Stimulated activated memory B cell treated with anti-CD40 and anti-IgM and Interleukin-4, amounts not matched to agents 10 μg/mL and 1 μg/mL and 100 μg/mL, for 72 hours (primary cell): Measurements from ENCODE around the gene FOXP4.

Source experiments
- ATAC-seq: fragments of 150-1000 bp; cut with Tn5 transposase; 2 replicates; pipeline ENCODE4 v1.10.0; 2021
- H3K27ac Mint-ChIP-seq: one replicate; pipeline ENCODE4 v1.8.0; 2022; ENCODE audit warnings: mild to moderate bottlenecking, mixed read lengths
- H3K27me3 Mint-ChIP-seq: one replicate; pipeline ENCODE4 v1.8.0; 2022; ENCODE audit warnings: mixed read lengths
- H3K36me3 Mint-ChIP-seq: one replicate; pipeline ENCODE4 v1.8.0; 2022; ENCODE audit warnings: mixed read lengths
- H3K4me1 Mint-ChIP-seq: one replicate; pipeline ENCODE4 v1.8.0; 2022; ENCODE audit warnings: mixed read lengths
- H3K4me3 Mint-ChIP-seq: one replicate; pipeline ENCODE4 v1.8.0; 2022; ENCODE audit warnings: mild to moderate bottlenecking, moderate library complexity, mixed read lengths
- H3K9me3 Mint-ChIP-seq: one replicate; pipeline ENCODE4 v1.8.0; 2022; ENCODE audit warnings: mixed read lengths

FOXP4 gene, protein sequence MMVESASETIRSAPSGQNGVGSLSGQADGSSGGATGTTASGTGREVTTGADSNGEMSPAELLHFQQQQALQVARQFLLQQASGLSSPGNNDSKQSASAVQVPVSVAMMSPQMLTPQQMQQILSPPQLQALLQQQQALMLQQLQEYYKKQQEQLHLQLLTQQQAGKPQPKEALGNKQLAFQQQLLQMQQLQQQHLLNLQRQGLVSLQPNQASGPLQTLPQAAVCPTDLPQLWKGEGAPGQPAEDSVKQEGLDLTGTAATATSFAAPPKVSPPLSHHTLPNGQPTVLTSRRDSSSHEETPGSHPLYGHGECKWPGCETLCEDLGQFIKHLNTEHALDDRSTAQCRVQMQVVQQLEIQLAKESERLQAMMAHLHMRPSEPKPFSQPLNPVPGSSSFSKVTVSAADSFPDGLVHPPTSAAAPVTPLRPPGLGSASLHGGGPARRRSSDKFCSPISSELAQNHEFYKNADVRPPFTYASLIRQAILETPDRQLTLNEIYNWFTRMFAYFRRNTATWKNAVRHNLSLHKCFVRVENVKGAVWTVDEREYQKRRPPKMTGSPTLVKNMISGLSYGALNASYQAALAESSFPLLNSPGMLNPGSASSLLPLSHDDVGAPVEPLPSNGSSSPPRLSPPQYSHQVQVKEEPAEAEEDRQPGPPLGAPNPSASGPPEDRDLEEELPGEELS

DNA sequence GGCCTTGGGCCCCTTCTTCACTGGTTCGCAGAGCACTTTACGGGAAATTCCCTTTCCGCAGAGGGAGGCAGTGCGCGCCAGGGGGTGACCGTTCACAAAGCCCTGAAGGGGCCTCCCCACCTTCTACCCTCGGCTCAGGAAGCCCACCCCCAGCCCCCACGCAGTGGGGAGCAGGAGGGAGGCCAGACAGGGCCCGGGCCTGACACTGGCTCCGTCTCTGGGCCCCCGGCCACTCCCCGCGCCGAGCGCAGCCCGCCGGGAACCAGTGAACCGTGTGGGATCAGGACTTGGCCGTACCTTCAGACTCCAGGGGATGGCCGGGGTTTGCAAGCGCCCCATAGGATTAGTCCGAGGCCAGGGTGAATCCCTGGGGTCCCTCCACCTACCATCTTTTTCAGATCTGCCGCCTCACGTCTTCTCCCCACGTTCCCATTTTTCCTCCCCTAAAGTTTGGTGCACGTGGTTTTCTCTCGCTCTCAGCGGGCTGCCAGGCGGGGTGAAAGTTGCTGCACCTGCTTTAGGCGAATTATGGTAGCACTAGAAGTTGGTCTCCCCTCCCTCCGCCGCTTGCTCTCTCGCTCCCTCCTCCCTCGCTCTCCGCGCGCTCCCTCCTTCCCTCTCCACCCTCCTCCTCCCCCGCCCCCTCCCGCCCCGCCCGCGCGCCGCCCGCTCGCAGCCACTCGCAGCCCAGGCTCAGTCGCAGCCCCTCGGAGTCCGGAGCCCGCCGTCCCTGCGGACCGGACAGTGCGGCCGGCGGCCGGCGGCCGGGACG lies at the start of gene FOXP4:
FOXP4 (plus strand) TSS at position 679 of the 772 bp plus-strand sequence. CDS start 19,380 bp downstream, outside the sequence.
- Mint-ChIP-seq H3K36me3 (no peaks in the 10 kb centered on the region), H3K4me3 (peak within 1 kb of the TSS; percentile 92), H3K27ac (peak within 1 kb of the TSS; percentile 82), H3K4me1 (peaks cover 41% of the 10 kb centered on the region), H3K9me3 (no peaks in the 10 kb centered on the region), H3K27me3 (no peaks in the 10 kb centered on the region)
- ATAC-seq, result peak; percentile 91

DNA sequence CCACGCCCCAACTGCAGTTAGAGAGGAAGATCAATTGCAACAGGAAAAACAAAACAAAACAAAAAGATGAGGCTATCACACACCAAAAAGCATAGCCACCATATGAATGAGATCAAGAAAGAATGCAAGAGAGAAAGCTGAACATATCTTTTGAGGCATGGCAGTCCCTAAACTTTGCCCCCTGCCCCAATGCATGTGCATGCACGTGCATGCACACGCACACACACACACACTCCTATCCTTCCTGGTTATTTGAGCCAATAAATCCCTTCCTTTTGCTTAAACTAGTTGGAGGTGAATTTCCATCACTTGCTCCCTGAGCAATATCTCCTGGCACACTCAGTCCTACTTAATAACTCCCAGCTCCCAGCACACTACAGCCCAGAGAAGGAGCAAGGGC lies 48.6 kb upstream of the FOXP4 start:
- Mint-ChIP-seq H3K4me3 (no peak overlapping the region), H3K27ac (no peak overlapping the region), H3K36me3 (no peaks in the 10 kb centered on the region), H3K27me3 (peaks cover 1% of the 10 kb centered on the region), H3K9me3 (no peaks in the 10 kb centered on the region), H3K4me1 (peaks cover 10% of the 10 kb centered on the region)
- no peak for ATAC-seq

DNA sequence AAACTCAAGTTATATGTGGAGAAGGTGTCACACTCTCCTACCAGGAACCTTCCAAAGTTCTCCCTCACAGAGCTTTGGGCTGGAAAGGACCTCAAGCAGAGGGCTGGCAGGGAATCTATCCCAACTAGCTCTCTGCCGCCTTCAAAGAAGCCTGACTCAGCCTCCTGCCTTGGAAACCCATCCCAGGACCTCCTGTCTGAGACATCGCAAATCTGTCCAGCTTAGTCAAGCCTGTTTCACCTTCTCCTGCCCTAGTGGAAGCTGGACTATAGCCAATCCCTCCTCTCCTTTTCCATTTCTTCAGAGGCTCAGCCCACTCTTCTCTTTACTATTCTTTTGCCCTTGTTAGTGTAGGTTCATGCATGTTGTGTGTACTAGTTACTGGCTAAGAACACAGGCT lies 48.2 kb upstream of the FOXP4 start:
- Mint-ChIP-seq H3K9me3 (no peaks in the 10 kb centered on the region), H3K27ac (no peak overlapping the region), H3K4me3 (no peak overlapping the region), H3K4me1 (peaks cover 14% of the 10 kb centered on the region), H3K27me3 (peaks cover 5% of the 10 kb centered on the region), H3K36me3 (no peaks in the 10 kb centered on the region)
- ATAC-seq, result no peak

DNA sequence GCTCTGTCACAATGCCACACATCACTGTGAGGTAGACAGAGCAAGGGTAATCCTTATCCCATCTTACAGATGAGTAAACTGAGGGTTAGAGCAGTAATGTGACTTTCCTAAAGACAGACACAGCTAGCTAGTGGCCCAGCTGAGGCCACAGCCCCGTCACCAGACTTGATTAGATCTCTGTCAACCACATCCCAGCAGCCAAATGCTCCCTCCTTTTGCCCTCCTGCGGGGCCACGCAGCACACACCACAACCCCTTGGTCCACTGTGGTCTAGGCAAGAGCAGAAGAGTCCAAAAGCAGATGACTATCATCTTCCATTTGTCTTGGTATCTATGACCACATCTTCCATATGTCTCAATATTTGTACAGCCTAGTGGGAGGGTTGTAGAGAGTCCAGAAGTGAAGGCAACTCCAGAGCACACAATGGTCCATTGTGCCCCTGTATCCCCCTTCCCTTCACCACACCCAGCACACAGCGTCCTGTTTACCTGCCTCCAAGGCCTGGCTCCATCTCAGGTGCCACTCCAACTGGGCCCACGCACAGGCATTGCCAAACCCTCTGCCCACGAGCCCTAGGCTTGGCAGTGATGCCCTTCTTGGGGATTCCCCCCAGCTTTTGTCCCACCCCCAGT lies 47.1 kb upstream of the FOXP4 start:
- ATAC-seq, result no peak
- Mint-ChIP-seq H3K36me3 (no peaks in the 10 kb centered on the region), H3K4me3 (no peak overlapping the region), H3K9me3 (no peaks in the 10 kb centered on the region), H3K27me3 (peaks cover 11% of the 10 kb centered on the region), H3K4me1 (peaks cover 16% of the 10 kb centered on the region), H3K27ac (no peak overlapping the region)

DNA sequence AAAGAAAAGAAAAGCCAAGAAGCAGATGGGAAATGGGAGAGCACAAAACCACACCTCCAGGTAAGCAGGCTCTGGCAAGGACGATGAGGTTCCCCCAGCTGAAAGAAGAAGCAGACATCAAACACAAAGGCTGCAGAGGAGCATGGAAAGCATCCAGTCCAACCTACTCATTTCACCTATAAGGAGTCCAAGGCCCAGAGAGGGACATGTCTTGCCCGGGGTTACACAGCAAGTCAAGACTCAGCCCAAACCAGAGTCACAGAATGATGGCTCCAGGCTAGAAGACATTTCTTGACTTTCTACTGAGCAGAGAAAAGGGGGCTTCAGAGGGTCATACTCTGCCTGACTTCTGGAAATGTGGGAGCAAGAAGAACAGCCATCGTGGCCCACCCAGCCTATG lies 45.6 kb upstream of the FOXP4 start:
- Mint-ChIP-seq H3K4me3 (no peak overlapping the region), H3K27me3 (peaks cover 11% of the 10 kb centered on the region), H3K36me3 (no peaks in the 10 kb centered on the region), H3K27ac (no peak overlapping the region), H3K4me1 (peaks cover 24% of the 10 kb centered on the region), H3K9me3 (no peaks in the 10 kb centered on the region)
- ATAC-seq, result no peak

DNA sequence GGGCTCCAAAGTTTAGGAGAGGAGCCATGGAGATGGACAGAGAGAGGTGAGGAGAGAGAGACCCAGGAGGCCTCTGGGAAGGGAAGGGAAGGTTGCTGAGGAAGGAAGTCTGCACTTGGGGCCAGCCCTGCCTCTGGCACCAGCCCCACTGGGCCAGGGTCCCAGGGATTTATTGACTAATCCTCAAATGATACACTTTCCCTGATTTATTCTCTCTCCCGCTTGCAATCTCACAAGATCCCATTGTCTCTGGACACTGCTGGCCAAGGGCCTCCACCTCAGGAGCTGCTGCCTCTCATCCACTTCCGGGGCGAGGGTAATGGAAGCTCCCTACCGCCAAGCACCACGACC lies 43.6 kb upstream of the FOXP4 start:
- Mint-ChIP-seq H3K4me3 (no peak overlapping the region), H3K36me3 (no peaks in the 10 kb centered on the region), H3K9me3 (no peaks in the 10 kb centered on the region), H3K27me3 (peaks cover 11% of the 10 kb centered on the region), H3K27ac (no peak overlapping the region), H3K4me1 (peaks cover 26% of the 10 kb centered on the region)
- ATAC-seq, result no peak

DNA sequence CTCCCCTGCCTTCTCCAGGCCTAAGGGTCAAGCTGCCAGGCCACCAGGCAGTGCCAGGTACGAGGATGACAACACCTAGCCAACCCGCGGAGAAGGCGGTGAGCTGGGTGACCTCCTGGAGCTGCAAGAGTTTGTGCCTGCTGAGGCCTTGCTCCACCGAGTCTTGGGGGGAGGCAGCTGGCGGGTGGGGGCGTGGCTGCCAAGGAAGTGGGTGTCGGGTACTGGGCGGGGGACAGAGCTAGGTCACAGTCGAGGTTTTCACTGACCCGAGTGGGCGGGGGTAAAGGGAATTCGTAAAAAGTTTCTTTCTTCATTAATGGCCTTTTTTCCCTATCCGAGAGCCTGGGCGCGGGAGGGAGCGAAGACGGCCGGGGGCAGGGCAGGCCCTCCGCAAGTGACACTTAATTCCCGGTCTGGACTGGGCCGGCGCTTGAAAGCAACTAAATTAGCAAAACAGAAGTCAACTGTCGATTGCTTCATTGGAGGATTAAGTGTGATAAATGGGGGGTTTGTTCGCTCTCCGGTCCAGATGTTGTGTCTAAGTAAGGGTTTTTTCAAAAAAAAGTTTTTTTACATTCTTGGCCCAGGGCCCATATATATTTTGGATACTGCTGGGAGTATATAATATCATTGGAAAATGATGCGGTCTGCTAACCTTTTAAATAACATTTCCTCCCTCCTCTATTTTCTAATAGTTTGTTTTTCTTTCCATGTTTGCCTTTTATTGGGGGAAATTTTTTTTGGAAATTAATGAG lies 43.1 kb upstream of the FOXP4 start:
- H3K4me3 Mint-ChIP-seq, result no peak overlapping the region
- no peaks in the 10 kb centered on the region for H3K9me3 Mint-ChIP-seq

DNA sequence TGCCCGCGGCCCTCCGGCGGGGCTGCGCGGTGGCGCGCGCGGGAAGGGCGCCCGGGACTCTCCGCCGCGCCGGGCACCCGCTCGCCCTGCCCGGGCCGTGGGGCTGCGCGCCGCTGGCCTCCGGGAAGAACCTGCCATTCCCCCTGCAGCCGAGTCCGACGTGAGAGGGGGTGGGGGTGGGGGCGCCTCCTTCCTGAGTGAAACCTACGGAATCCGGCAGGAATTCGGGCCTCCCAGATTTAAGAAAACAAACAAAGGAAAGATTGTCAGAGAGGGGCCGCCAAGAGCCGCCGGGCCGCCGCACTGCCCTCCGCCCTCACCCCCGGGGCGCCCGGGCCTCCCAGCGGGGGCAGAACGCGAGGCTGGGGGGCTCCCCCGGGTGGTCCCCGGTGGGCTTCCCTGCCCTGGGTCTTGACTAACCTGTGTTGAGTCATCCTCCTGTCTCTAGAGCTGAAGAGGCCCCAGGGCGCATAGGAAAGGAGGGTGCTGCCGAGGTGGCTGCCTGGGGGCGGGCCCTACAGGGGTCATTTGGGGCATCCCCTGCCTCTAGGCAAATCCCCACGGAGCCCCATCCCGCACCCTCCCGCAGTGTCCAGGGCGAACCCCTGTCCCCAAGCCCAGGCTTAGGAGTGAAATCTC lies 42.2 kb upstream of the FOXP4 start:
- ATAC-seq, result peak; percentile 54
- Mint-ChIP-seq H3K27me3 (peaks cover 11% of the 10 kb centered on the region), H3K4me3 (peak overlapping the region; percentile 62), H3K9me3 (no peaks in the 10 kb centered on the region), H3K4me1 (peaks cover 26% of the 10 kb centered on the region), H3K27ac (peak overlapping the region; percentile 28), H3K36me3 (no peaks in the 10 kb centered on the region)

More for the DNA sequence above, 43.1 kb upstream of the FOXP4 start:
- Mint-ChIP-seq H3K4me1 (peaks cover 26% of the 10 kb centered on the region), H3K27me3 (peaks cover 11% of the 10 kb centered on the region), H3K27ac (no peak overlapping the region), H3K36me3 (no peaks in the 10 kb centered on the region)
- no peak for ATAC-seq

DNA sequence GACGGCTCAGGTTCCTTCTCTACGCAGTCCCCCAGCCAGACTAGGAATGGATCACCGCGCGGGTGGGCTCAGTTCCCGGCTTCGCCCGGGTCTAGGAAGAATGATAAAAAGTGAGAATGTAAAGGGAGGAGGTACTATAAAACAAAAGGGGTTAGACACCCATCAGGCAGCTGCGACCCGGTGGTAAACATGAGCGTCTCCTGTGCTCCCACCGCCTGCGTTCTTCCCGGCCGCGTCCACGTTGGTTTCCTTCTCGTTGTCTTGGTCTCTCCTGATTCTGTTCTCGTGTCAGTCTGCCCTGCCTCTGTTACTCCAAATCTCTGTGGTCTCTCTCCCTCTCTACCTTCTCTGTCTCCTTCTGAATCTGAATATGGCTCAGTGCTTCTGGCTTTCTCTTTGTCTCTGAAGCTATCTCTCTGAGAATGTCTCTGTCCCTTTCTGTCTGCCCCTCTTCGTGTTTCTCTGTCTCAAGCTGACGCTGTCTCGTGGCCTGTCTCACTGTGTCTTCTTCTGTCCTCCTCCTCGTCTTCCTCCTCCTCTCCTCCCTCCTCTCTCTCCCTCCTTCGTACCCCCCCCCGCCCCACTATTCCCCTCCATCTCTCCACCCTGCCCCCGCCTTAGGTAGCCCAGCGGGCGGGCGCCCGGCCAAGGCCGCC lies 41.6 kb upstream of the FOXP4 start:
- H3K4me1 Mint-ChIP-seq, result peaks cover 26% of the 10 kb centered on the region
- no peaks in the 10 kb centered on the region for H3K36me3 Mint-ChIP-seq
- peak overlapping the region; percentile 62 for H3K4me3 Mint-ChIP-seq
- H3K27ac Mint-ChIP-seq, result peak overlapping the region; percentile 28
- peaks cover 11% of the 10 kb centered on the region for H3K27me3 Mint-ChIP-seq
- H3K9me3 Mint-ChIP-seq, result no peaks in the 10 kb centered on the region
- no peak for ATAC-seq

DNA sequence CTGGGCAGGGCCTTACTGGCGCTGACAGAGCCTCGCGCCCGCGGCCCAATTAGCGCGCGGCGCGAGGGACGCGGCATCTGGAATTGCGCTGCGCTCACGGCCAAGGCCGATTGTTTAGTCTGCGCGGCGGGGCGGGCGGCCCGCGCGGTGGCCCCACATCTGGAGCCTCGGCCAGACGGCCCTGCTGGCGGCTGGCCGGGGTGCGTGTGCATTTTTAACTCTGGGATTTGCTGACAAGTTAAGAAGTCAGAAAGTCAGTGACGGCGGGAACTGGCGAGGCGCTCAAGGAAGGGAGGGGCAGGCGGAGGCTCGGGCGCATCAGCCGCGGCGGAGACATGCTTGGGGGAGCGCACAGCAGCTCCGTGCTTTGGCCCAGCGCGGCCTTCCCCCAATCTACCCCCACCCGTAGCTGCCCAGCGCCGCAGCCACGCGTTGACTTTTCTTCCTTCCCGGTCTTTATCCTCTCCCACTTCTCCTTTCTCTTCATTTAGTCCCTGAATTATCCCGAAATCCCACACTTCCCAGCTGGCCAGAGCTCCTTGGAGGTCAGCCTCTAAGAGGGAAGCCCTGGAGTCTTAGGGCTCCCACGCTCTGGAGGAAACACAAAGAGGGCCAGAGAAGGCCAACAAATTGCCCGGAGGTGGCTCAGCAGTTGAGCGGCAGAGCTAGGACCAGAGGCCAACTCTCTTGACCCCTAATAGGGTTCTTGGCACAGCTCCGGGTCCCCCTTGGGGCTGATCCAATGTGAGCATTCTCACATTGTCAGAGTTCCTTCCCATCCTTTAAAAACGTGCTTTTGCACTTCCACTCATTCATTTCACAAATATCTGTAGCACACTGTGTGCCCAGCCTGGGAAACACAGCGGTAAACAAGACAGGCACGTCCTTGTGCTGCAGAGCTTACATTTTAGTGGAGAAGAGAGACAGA lies 40.8 kb upstream of the FOXP4 start:
- peak; percentile 91 for ATAC-seq
- no peaks in the 10 kb centered on the region for H3K36me3 Mint-ChIP-seq
- peaks cover 26% of the 10 kb centered on the region for H3K4me1 Mint-ChIP-seq
- H3K27ac Mint-ChIP-seq, result peak overlapping the region; percentile 28
- peak overlapping the region; percentile 62 for H3K4me3 Mint-ChIP-seq
- peaks cover 11% of the 10 kb centered on the region for H3K27me3 Mint-ChIP-seq
- no peaks in the 10 kb centered on the region for H3K9me3 Mint-ChIP-seq

DNA sequence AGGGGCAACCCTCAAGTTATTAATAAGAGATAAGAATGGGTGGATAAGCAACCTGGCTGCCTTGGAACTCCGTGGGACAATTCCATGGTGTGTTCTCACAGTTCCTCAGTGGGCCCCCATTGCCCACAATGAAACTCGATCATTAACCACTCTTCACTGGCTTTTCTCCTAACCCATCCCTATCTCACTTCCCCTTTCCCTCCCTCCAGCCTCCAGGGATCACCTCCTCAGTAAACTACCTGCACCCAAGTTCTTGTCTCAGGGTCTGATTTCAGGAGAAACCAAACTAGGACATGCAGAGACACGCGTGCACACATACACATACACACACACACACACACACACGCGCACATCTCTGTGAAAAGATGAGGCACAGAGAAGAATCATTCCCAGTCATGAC lies 37.7 kb upstream of the FOXP4 start:
- Mint-ChIP-seq H3K4me1 (peaks cover 17% of the 10 kb centered on the region), H3K27me3 (peaks cover under 1% of the 10 kb centered on the region), H3K27ac (no peak overlapping the region), H3K4me3 (no peak overlapping the region), H3K9me3 (no peaks in the 10 kb centered on the region), H3K36me3 (no peaks in the 10 kb centered on the region)
- no peak for ATAC-seq

DNA sequence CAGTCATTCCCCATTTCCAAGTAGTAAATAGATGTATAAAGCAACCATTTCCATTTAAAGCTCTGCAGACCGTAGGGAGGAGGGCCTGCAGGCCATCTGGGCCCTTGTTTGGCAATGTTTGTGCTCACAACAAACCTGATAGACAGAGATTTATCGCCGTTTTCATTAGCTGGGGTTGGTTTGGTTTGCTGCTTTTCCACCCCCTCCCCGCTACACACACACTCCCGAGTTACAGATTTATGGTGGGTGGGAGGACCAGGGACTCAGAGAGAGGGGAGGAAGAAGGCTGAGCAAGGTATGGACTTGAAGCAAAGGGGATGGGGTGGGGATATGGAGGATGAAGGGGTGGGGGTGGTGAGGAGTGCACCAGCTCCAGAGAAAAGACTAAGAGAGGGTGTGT lies 36.6 kb upstream of the FOXP4 start:
- Mint-ChIP-seq H3K27ac (no peak overlapping the region), H3K27me3 (no peaks in the 10 kb centered on the region), H3K4me1 (peaks cover 11% of the 10 kb centered on the region), H3K4me3 (no peak overlapping the region), H3K9me3 (no peaks in the 10 kb centered on the region), H3K36me3 (no peaks in the 10 kb centered on the region)
- ATAC-seq, result no peak

DNA sequence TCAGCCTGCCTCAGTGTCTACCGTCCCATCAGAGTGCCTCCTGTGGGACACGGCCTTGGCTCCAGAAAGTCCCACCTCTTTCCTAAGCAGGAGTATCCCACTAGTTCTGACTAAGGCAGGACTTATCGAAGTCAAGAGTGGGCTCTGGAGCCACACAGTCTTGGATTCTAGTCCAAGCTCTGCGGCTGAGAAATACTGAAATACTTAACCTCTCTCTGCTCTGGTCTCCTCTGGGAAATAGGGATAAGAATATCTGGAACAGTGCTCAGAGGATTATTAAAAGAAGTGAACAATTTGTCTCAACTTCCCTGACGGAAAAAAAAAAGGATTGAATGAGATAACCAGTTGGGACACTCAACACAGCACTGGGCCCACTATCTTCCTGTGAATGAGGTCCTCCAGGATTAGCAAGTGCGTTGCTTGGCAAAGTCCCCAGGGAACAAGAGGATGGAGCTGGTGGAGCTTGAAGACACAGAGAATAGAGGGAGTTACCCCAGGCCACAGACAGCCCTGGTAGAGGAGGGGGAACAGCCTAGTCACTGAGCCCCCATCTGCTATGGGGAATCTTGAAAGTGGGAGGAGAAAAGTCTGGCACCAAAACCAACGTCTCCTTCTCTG lies 34.6 kb upstream of the FOXP4 start:
- no peak for ATAC-seq
- Mint-ChIP-seq H3K27ac (no peak overlapping the region), H3K27me3 (no peaks in the 10 kb centered on the region), H3K9me3 (no peaks in the 10 kb centered on the region), H3K4me3 (no peak overlapping the region), H3K4me1 (no peaks in the 10 kb centered on the region), H3K36me3 (no peaks in the 10 kb centered on the region)
